GM12801 (cell line): ENCODE results near the gene CD81.

Experiments used
- TF ChIP-seq, protein P1 (sequence below): IDR thresholded peaks from one replicate; pipeline ENCODE4 v1.5.1; 2011; ENCODE audit warnings: control low read depth; ENCODE audit not compliant: insufficient read length; ENCODE audit errors: extremely low read depth

The CD81 gene

DNA sequence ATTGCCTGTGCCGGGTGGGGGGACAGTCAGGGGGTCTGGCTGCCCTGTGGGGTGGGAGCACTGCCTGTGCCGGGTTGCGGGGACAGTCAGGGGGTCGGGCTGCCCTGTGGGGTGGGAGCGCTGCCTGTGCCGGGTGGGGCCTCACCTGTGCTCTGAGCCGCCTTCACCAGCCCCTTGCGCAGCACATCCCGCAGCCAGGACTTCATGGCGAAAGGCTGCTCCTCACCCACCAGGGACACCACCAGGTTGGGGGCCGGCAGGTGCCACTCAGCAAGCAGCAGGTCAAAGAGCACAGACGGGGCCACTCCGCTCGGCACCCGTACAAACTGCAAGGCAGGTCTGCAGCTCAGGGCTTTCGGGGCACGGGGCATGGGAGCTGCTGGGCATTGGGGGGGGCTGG lies 44.9 kb downstream of the CD81 start:
- TF ChIP-seq, protein P1, sequence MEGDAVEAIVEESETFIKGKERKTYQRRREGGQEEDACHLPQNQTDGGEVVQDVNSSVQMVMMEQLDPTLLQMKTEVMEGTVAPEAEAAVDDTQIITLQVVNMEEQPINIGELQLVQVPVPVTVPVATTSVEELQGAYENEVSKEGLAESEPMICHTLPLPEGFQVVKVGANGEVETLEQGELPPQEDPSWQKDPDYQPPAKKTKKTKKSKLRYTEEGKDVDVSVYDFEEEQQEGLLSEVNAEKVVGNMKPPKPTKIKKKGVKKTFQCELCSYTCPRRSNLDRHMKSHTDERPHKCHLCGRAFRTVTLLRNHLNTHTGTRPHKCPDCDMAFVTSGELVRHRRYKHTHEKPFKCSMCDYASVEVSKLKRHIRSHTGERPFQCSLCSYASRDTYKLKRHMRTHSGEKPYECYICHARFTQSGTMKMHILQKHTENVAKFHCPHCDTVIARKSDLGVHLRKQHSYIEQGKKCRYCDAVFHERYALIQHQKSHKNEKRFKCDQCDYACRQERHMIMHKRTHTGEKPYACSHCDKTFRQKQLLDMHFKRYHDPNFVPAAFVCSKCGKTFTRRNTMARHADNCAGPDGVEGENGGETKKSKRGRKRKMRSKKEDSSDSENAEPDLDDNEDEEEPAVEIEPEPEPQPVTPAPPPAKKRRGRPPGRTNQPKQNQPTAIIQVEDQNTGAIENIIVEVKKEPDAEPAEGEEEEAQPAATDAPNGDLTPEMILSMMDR = no peak

DNA sequence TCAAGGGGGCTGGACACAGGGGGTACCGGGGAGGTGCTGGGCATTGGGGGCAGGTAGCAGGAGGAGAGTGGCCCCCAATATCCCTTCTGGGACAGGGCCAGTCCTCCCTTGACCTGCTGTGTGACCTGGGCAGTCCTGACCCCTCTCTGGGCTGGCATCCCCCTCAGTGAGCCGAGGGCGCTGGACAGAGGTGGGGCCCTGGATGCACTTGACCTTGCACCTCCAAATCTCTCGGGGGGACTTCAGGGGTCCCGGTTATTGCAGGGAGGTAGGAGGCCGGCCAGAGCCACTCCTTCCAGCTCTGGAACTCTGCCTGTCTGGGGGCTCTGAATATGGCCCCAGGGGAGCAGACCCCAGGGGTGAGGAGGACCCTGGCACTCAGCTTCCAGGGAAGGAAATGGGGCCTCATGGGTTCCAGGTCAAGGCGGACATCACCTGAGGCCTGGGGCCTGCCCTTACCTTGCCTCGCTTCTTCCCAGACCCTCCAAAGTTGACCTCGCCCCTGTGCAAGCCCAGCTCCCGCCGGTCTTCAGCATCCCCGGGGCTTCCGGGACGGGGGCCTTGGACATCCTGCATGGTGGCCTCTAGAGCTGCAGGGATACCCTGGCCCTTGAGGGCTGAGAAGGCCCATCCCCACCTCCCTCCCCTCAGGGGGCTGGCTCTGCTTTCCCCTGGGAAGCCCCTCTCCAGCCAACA lies 45.5 kb downstream of the CD81 start:
- TF ChIP-seq, protein P1 = no peak

DNA sequence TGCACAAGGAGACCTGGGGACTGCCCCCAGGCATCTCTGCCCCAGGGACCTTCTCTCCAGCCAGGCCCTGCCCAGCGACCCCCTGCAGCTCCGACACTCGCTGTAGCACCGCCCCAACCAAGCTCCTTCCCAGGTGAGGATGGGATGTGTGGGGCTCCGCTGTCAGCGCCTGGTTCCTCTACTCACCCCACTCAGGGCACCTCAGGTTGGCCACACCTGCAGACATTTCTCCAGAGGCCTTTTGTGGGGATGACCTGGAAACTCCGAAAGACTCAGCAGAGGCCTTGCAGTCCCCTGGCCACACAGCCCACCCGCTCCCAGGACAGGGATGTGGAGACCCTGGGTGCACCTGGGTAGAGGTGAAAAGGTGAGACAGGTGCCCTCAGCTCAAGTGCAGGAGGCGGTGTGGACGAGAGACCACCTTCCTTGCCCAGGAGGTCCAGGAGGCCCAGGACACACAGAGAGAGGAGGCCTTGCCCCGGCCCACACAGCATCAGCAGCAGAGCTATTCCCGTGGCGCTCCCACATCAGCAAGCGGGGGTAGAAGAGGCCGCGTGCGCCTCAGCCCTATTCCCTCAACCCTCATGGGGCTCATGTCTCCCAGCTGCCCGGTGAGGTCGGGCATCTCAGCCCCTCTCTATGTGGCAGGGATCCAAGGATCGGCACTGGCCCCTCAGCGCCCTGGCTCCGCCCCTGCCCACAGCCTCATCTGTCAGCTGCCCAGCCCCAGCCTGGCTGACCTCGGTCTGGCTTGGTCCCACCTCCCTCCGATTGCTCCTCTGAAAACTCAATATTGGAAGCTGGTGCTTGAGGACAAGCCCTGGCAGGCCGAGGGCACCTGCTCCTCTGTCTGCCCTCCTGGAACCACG lies 46.3 kb downstream of the CD81 start:
- TF ChIP-seq, protein P1 = no peak

DNA sequence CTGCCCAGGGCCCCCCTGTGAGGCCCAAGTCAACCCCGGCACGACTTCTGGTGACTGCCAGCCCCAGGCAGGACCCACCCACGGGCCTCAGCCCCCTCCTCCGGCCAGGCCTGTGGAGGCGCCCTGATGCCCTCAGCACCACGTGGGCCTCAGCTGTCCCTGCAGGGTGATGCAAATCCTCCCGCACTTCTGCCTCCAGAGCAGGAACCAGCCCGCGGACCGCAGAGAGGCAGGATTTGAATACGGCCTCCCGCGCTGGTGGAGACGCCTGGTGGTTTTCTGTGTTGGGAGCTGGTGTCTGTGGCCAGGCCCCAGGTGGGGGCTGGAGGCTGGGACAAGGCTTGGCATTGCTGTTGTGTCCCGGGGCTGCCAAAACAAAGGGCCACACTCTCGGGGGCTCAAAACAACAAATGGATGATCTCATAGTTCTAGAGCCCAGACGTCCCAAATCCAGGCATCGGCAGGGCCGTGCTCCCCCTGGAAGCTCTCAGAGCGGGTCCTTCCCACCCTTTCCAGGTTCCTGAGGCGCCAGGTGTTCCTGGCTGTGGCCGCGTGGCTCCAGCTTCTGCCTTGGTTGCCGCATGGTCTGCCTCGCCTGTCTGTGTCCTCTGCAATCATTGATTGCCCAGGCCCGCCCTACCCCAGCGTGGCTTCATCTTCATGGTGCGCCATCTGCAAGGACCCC lies 47.8 kb downstream of the CD81 start:
- TF ChIP-seq, protein P1 = no peak

DNA sequence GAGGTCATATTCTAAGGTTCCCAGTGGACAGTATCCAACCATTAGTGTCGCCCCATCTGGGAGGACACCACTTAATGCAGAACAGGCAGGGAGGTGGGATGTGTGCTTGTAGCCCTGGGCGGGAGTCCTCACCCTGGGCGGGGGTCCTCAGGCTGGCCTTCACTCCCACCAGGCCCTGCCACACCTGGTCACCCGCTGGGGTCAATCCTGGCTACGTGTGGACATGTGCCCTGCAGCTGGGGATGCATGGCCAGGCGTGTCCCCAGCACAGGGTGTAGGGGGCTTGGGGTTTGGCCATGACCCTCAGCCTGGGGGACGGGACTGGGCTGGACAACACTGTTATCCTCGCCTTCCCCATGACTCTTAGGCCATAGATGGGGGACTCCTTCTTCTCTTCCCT lies 48.4 kb downstream of the CD81 start:
- TF ChIP-seq, protein P1 = no peak

DNA sequence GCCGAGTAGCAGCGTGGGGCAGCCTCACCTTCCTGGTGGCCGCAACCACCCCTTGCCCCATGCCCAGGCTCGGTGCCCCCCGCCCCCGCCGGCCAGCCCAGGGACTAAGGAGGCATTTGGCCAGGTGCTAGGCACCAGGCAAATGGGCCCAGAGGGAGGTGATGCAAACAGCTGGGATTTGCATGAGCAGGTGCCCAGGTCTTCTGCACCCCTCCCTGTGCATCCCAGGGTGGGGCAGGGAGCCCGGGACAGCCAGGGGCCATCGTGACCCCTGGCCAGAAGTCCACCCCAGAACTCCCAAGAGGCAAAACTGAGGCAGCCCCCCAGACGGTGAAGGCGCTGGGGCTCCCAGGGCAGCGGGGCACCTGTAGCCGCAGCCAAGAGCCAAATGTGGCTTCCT lies 49.1 kb downstream of the CD81 start:
- TF ChIP-seq, protein P1 = no peak

DNA sequence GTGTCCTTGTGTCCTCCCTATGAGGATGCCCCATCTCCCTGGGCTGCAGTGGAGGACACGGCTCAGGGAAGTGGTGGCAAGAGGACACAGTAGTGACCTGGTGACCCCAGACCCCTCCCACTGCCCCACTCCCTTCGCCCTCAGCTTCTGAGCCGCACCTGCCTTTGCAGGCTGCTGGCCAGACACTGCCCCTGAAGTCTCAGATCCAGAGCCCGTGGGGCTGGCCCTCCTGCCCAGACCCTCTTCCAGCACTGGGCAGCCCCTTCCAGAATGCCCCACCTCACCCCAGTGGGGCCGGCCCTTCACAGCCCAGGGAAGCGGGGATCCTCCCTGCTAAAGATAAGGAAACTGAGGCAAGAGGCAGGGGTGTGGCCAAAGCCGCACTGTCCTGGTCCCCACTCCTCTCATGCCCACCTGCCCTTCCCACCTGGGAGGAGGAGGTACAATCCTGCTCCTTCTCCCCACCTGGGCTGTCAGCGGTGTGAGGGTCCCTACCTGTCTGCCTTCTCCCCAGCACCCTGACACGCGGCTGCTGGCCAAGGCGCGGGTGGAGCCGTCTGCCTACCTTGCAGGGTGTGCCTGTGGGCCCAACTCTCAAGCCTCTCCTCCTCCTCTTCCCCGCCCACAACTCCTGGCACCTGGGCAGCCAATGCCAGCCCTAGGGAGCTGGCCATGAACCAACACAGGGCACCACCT lies 49.9 kb downstream of the CD81 start:
- TF ChIP-seq, protein P1 = no peak
